ENCODE measurements around the gene FER. TPM values are rescaled to one million over a fixed set of nuclear protein-coding genes. Genes with fewer than 3 reads are reported as not detected.

FER gene
- total and polyA plus RNA-seq, 10 of the 15 experiments (the other 5 are each of a cell fraction or from before 2014, with no cell fraction given) = 4.4 to 19.1 (median 9.6) TPM

- TF ChIP-seq CBX3 (IDR thresholded peaks at IDR 0.05; ENCODE audit: borderline replicate concordance, low read depth) (no peak), KDM1A (IDR thresholded peaks at IDR 0.05; ENCODE audit: borderline replicate concordance) (no peak), PML (IDR thresholded peaks at IDR 0.05; ENCODE audit: low read length) (no peak), NFYA (IDR thresholded peaks at IDR 0.05; ENCODE audit: borderline replicate concordance, low read depth, low read length) (no peak), FOXK2 (IDR thresholded peaks at IDR 0.05) (no peak), HCFC1 (IDR thresholded peaks at IDR 0.05; ENCODE audit: low read length) (no peak), LARP7 (IDR thresholded peaks at IDR 0.05) (no peak), SREBF1 (IDR thresholded peaks at IDR 0.05; ENCODE audit: low read length) (no peak), PAX8 (IDR thresholded peaks at IDR 0.05) (no peak), HDAC6 (IDR thresholded peaks at IDR 0.05; ENCODE audit: unreplicated experiment) (no peak), ZNF592 (IDR thresholded peaks at IDR 0.05) (no peak), JUND (IDR thresholded peaks at IDR 0.05; ENCODE audit: low read depth, low read length) (0 out of 2 replicates have a peak, but pooled peaks have one; percentile 54), RBBP5 (conservative IDR thresholded peaks at IDR 0.05) (no peak), NRF1 (conservative IDR thresholded peaks at IDR 0.05; ENCODE audit: low read depth, low read length) (no peak), ELK1 (IDR thresholded peaks at IDR 0.05; ENCODE audit: low read depth, low read length) (no peak), E2F8 (IDR thresholded peaks at IDR 0.05; ENCODE audit: low read depth, partially characterized antibody) (no peak), STAT3 (IDR thresholded peaks at IDR 0.05; ENCODE audit: low read depth, low read length) (no peak), HSF1 (IDR thresholded peaks at IDR 0.05; ENCODE audit: low read depth, low read length) (no peak)
Measured at GRCh38 chr5:108818613-108819272, 71.0 kb downstream of the FER start (continued).
